ENCODE results near the gene ITFG1. TPM values are rescaled to one million over a fixed set of nuclear protein-coding genes. Genes with fewer than 3 reads are reported as not detected.
A peak's percentile ranks its signal among the peaks of the same experiment; 100 is the strongest.

Gene ITFG1
- total RNA-seq, 1 experiment from 2014 or later, result 18.0 TPM

DNA sequence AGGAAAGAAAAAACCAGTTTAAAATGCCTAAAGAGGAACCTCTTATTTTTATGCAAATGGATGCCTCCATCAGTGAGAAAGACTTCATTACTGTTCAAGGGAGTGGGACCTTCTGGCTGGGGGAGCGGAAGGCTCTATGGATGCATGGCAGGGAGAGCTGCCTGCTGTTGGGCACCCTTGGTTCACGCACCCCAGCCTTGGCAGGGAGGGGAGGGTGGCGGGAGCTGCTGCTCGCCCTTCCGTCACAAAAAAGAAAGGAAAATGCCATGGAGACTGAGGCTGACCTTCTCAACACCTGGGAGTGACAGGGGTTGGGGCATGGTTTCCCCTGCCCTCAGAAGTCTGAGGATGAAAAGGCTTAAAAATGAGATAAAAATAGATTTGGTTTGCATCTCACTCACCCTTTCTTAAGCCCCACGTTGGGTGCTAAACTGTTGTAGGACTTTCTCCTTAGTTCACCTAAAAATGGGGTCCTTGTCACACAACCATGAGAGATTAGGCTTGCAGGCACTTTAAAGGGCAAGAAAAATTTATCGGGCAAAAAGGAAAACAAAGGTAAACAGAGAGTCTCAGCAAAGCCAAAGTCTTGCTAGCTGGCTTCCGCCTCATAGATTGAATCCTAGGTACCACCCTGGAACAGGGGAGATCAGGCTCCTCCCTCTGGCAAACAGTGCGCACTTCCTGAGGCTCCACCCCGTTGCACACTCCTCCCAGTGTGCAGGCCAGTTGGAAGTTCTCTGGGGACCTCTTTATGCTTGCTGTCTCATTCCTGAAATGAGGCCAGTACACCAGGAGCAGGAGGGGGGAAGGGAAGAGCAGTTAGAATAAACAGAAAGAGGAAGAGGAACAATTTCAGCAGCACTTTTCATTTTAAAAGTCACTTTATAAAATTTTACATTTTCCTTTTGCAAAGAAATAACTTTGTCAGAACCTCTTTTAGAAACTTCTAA is 31.8 kb upstream of the ITFG1 start:
- Mint-ChIP-seq H3K9me3 (peaks cover 11 to 19% of the 10 kb centered on the region in 2 experiments; a peak in 4 of 5 replicates), H3K36me3 (ENCODE audit: insufficient read depth in 1 of 3, low read depth in 3 of 3) (peaks cover 18 to 39% (median 28%) of the 10 kb centered on the region in 3 experiments; a peak in 6 of 7 replicates), H3K27ac (peak overlapping the region; percentile 32 to 94 (median 89); a peak in 5 of 7 replicates), H3K27me3 (ENCODE audit: low read depth) (no peaks in the 10 kb centered on the region), H3K4me3 (no peak overlapping the region), H3K4me1 (peaks cover 22% of the 10 kb centered on the region in 2 experiments)
- Histone ChIP-seq H2BK20ac (ENCODE audit: low read depth, low read length, poor library complexity, severe bottlenecking) (no peak overlapping the region), H2BK120ac (ENCODE audit: low read depth, low read length, poor library complexity, severe bottlenecking) (no peak overlapping the region), H2BK15ac (ENCODE audit: low read depth, low read length) (no peak overlapping the region), H3K56ac (ENCODE audit: insufficient read length, low read depth, low read length) (no peak overlapping the region), H4K91ac (ENCODE audit: insufficient read length, low read depth, low read length) (no peak overlapping the region), H3K23me2 (ENCODE audit: insufficient read length, low read depth, low read length, poor library complexity, severe bottlenecking) (no peaks in the 10 kb centered on the region), H3K9me3 (ENCODE audit: control insufficient read depth, low read depth, low read length) (peaks cover 8% of the 10 kb centered on the region), H3K27ac (ENCODE audit: insufficient read length, low read depth, low read length) (no peak overlapping the region), H3T11ph (ENCODE audit: low read length) (no peak overlapping the region), H2BK5ac (ENCODE audit: insufficient read length, low read length) (no peak overlapping the region), H4K8ac (replicated peaks; ENCODE audit: insufficient read length, low read depth, low read length) (no peak overlapping the region), H3K4ac (ENCODE audit: low read depth, low read length) (no peak overlapping the region), H3K27me3 (ENCODE audit: insufficient read depth, low read length) (no peaks in the 10 kb centered on the region), H3K79me2 (ENCODE audit: insufficient read depth, low read length) (no peaks in the 10 kb centered on the region), H3K79me1 (ENCODE audit: insufficient read depth, low read depth, low read length, poor library complexity, severe bottlenecking) (no peaks in the 10 kb centered on the region), H3K4me1 (ENCODE audit: insufficient read depth, low read length) (peaks cover 9% of the 10 kb centered on the region; the same call in 1 of the 2 replicates), H3K18ac (ENCODE audit: insufficient read length, low read depth, low read length) (no peak overlapping the region), H3K14ac (ENCODE audit: insufficient read depth, low read length) (no peak overlapping the region), H3K23ac (ENCODE audit: insufficient read length, low read depth, low read length) (no peak overlapping the region), H4K20me1 (ENCODE audit: control insufficient read depth, insufficient read depth, insufficient read length) (no peaks in the 10 kb centered on the region), H4K5ac (ENCODE audit: insufficient read length, low read depth, low read length) (no peak overlapping the region), H3K4me2 (ENCODE audit: insufficient read depth, insufficient read length, low read length) (no peak overlapping the region), H3K9ac (ENCODE audit: extremely low read depth, insufficient read length, low read length) (no peak overlapping the region), H2BK12ac (ENCODE audit: insufficient read length, low read depth, low read length) (no peak overlapping the region), H2AFZ (ENCODE audit: low read length) (no peak overlapping the region), H2AK5ac (ENCODE audit: insufficient read length, low read length) (no peak overlapping the region)
- TF ChIP-seq, protein P1, sequence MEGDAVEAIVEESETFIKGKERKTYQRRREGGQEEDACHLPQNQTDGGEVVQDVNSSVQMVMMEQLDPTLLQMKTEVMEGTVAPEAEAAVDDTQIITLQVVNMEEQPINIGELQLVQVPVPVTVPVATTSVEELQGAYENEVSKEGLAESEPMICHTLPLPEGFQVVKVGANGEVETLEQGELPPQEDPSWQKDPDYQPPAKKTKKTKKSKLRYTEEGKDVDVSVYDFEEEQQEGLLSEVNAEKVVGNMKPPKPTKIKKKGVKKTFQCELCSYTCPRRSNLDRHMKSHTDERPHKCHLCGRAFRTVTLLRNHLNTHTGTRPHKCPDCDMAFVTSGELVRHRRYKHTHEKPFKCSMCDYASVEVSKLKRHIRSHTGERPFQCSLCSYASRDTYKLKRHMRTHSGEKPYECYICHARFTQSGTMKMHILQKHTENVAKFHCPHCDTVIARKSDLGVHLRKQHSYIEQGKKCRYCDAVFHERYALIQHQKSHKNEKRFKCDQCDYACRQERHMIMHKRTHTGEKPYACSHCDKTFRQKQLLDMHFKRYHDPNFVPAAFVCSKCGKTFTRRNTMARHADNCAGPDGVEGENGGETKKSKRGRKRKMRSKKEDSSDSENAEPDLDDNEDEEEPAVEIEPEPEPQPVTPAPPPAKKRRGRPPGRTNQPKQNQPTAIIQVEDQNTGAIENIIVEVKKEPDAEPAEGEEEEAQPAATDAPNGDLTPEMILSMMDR (conservative IDR thresholded peaks at IDR 0.05), result no peak
- no peak for DNase-seq
- no CpG with 5 or more reads among the region's 10 CpGs for WGBS (ENCODE audit: extremely low coverage, insufficient read length, low lambda C conversion rate)
